GM18861 (cell line): Measurements from ENCODE around the gene TMEM240.
"Not testable (repeated sequence)": the region's sequence is repeated elsewhere in the genome, so short reads cannot be mapped to it uniquely, and the experiment has no call there.

Experiments used
- ATAC-seq: cut with Tn5 transposase; IDR thresholded peaks from one replicate; pipeline ENCODE4 v1.9.1; 2021; ENCODE audit not compliant: unreplicated experiment

TMEM240 gene

DNA sequence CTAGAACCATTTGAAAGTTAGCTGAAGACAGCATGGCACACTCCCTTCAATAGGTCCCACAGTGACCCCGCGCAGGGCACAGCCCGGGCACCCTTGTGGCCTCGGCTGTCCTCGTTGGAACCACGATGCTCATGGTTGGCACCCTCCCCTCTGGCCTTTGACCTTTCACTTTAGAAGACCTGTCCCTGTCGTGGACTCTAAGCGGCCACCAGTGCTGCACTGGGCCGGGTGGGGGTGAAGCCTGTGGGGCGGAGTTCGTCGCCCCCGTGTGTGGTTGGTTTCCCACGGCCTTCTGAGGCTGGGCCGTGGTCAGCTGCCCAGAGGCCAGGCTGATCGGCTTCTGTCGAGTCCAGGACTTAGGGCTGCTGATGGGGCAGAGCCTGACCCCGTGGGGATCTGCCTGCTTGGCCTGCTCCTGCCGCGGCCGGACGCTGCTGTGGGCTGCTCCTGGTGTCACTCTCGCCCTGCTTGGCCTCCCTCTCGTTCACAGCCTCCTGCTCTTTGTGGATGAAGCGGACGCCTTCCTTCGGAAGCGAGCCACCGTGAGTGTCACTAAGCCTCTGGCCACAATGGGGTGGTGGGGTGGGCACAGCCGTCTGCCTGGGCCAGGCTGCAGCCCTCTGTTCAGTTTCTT is 15.6 kb downstream of the TMEM240 start:
- ATAC-seq = not testable (repeated sequence)

DNA sequence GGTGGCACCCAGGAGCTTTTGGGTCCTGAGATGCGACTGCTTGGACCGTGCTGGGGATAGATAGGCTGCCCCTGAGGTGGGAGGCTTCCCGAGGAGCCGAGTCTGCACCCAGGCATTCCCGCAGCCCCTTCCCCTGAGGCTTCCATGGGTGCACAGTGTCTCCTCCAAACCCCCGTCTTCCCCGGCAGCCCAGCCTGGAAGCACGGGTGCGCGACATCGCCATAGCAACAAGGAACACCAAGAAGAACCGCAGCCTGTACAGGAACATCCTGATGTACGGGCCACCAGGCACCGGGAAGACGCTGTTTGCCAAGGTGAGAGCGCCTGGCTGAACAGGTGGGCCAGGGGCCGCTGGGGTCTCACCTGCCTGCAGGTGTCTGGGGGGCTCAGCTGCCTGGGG is 16.8 kb downstream of the TMEM240 start:
- not testable (repeated sequence) for ATAC-seq

DNA sequence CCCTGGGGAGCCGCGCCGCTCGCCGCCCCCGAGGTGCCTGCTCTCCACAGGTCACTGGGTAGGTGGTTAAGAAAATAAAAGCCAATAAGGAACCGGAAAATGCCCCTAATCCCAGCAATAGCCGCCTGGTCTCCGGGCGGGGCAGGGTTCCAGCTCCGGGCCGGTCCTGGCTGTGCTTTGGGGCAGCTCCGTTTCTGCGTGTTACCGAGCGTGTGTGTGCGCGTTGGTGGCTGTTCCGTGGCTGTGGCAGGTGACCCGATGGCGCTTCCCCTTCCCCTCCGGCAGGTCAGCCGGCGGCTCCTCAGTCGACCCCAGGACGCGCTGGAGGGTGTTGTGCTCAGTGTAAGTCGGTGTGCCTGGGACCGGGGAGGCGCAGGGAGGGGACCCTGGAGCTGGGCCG is 17.2 kb downstream of the TMEM240 start:
- not testable (repeated sequence) for ATAC-seq

DNA sequence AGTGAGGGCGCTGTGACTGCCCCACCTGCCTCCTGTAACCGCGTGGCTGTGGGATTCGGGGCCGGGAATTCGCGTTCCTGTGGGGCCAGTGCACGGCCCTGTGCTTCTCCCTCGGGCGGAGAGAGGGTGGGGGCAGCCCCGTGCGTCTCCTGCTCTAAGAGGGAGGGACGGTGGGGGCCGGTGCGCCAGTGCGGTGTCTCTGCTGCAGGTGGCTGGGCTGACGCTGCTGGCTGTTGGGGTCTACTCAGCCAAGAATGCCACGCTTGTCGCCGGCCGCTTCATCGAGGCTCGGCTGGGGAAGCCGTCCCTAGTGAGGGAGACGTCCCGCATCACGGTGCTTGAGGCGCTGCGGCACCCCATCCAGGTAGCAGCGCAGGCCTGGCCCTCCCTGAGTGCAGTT is 17.9 kb downstream of the TMEM240 start:
- not testable (repeated sequence) for ATAC-seq

DNA sequence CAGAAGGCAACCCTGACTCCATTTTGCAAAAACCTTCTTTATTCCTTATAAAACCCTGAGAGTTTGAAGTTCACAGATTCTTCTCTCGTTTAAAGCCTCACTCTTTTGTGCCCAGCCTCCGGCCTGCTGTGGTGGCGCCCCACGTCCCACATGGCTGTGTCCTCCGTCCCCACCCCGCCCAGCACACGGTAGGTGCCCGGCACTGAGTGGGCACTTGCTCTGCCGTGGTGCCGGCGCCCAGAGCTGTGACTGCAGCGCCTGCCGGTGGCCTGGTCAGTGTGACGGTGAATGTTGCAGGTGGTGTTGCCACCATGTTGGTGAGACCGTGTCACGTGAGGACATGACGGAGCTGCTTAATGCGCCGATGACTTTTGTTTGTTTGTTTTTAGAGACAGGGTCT is 19.1 kb downstream of the TMEM240 start:
- no peak for ATAC-seq

DNA sequence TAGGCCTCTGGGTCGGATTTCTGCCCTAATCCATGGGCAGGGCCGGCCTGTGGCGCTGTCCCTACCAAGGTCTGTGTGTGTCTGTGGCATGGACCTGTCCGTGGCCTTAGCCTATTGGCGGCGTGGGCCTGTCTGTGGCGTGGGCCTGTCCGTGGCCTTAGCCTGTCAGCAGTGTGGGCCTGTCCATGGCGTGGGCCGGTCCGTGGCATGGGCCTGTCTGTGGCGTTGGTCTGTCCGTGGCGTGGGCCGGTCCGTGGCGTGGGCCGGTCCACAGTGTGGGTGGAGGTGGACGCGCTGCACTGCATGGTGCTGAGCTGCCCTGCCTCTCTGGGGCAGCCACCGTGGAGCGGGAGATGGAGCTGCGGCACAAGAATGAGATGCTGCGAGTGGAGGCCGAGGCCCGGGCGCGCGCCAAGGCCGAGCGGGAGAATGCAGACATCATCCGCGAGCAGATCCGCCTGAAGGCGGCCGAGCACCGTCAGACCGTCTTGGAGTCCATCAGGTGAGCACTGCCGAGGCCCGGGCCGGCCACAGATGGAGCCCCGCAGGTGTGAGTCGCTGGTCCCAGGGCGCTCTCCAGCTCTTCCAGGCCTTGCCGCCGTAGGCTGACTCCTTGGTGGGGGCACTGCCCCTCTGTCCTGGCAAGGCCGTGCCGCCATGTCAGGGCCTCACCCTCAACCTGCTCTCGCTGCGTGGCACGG is 20.5 kb downstream of the TMEM240 start:
- not testable (repeated sequence) for ATAC-seq

DNA sequence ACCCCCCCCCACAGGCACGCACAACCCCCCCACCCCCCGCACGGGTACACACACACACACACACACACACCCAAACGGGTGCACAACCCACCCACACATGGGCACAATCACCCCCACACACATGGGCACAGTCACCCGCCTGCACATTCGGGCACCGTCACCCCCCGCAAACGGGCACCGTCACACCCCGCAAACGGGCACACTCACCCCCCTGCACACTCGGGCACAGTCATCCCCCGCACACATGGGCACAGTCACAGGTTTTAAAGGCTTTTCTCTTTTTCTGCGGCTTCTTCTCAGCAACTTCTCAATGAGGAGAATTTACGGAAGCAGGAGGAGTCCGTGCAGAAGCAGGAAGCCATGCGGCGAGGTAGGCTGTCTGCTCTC is 21.8 kb downstream of the TMEM240 start:
- ATAC-seq = not testable (repeated sequence)

DNA sequence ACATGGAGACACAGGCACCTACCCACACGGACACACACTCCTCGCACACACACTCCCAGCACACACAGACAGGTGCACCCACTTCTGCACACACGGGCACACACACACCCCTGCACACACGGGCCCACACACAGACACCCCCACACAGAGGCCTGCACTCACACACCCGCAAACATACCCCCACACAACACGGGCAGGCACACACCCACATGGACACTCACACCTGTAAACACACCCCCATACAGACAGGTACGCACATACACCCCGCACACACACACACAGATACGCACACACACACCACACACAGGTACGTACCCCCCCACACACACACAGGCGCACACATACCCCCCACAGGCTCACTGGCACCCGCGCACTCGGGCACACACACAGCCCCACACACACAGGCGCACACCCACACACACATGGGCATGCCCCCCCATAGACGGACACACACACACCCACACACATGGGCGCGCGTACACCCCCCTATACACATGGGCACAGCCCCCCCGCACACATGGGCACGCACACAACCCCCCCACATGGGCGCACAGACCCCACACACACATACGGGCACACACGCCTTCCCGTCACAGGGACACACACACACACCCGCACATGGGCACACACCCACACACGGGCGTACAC is 22.3 kb downstream of the TMEM240 start:
- no peak for ATAC-seq

DNA sequence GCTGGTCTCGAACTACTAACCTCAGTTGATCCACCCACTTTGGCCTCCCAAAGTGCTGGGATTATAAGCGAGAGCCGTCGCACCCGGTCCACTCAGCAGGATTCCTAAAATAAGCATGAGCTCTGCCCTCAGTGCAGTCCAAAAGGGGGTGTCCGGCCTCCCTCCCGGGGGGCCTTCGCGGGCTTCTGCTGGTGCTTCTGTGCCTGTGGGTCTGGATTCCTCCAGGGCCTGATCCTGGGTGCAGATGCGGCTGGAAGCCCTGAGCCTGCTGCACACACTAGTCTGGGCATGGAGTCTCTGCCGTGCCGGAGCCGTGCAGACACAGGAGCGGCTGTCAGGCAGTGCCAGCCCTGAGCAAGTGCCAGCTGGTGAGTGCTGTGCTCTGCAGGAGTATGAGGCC is 23.5 kb downstream of the TMEM240 start:
- ATAC-seq = not testable (repeated sequence)

DNA sequence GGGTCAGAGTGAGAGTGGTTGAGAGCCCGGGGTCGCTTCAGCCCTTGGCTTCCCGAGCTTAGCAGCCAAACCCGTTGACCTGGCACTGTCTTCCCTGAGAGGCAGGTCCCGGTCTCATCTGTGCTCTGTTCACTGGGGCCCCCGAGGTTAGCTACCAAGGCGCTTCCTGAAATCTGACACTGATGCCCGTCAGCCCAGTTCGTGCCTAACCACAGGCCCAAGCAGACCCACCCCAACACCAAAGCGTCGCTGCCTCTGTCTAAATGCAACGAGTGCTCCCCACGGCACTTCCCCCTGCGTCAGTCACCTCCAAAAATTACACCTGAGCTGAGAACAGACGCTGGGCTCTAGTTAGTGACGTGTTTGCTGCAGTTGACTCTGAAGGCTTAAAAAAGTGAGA is 26.0 kb downstream of the TMEM240 start:
- ATAC-seq = not testable (repeated sequence)

DNA sequence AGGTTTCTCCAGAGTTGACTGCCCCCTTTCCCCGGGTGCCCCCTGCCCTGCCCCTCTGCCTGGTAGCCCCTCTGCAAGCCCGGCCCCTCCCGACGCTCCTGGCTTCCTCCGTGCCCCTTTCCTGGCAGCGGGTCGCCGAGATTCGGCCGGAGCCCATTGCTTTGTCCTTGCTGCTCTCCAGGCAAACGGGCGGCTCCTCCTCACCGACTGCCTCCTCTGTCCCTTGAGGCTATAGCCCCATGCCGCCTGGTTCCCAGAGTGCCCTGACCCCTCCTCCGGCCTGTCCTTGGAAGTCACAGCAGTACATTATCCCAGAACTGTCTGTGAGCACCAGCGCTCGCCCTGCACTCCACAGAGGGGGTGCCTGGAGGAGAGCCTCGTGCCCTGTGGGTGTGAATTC is 26.7 kb downstream of the TMEM240 start:
- not testable (repeated sequence) for ATAC-seq

DNA sequence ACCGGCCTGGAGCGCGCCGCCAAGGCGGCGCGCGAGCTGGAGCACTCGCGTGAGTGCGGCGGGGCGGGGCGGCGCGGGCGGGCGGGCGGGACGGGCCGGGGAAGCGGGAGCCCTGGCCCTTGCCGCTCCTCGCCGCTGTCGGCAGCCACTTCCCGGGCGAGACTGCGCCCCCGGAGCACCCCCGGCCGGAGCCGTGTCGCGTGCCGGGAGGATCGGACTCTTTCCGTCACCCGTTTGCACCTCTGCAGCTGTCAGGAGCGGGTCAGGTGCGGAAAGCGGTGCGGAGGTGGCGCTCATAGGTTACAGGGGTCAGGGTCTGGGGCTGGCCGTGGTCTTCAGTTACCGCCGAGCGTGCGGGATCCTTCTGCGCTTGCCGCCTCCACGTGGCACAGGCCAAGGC is 28.0 kb downstream of the TMEM240 start:
- ATAC-seq = not testable (repeated sequence)

DNA sequence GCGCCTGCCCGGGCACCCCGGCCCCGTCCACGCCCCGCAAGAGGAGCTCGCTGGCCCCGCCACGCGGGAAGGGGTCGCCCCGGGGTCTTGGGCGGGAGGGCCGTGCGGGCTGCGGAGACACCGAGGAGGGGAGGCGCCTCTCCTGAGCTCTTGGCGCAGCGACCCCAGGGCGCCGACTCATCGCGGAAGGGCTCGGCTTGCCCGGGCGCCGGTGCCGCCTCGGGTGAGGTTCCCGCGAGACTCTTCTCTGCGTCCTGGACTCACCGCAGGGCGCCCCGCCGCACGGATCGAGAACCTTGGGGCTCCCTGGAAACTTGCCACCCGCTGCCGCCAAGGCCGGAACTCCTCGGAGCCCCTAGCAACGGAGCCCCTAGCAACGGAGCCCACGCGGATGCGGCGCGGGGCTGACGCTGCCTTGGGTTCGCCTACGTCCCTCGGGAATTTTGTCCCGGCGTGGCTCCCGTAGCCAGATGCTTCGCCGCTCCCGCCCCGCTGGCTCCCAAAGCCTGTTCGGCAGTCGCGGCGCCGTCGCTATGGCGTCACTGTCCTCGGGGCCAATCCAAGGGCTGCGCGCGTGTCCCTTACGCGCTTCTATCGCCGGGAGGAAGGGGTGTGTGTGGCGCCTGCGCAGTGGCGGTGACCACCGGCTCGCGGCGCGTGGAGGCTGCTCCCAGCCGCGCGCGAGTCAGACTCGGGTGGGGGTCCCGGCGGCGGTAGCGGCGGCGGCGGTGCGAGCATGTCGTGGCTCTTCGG is 28.7 kb downstream of the TMEM240 start, which contains the start of gene ATAD3A:
ATAD3A (plus strand) TSS at position 630 of the 753 bp plus-strand sequence; CDS start at position 737, 107 bp downstream.
- peak; percentile 87 for ATAC-seq

DNA sequence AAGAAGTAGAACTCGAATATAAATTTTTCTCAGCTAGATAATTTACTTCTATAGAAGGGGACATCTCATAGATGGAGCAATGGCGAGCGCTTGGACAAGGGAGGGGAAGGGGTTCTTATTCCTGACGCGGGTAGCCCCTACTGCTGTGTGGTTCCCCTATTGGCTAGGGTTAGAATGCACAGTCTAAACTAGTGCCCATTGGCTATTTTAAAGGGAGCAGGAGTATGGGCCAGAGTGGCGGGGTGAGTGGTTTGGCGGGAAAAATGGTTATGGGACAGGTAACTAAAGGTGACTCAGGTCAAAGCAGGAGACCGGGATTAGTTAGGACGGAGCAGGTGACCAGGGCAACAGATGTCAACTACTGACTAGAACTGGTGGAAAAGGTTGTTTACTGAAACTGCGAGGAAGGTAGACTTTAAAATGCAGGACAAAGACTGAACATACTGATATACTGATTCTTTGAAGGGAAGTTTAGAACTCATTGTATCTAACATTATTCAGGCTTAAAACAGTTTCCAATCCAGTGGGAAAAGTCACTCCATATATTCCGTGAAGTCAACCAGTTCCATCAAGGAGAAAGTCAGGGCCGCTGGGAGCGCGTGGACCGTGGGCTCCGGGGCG is 29.4 kb downstream of the TMEM240 start:
- ATAC-seq = no peak

DNA sequence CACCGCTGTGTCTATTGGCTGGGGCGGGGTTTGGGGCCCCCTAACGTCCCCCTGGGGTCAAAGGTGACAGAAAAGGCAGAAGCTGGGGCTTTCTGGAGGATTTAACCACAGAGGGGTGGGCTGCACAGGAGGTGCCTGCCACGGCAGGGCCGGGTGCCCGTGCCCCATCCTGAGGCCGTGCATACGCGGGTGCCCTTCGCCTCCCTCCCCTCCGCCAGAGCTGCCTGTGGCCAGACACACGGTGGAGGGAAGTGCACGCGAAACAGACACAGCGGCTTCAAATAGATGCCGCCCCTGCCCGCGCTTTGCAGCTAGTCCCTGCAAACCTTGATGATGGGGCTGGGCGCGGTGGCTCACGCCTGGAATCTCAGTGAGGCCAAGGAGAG is 31.0 kb downstream of the TMEM240 start:
- not testable (repeated sequence) for ATAC-seq

DNA sequence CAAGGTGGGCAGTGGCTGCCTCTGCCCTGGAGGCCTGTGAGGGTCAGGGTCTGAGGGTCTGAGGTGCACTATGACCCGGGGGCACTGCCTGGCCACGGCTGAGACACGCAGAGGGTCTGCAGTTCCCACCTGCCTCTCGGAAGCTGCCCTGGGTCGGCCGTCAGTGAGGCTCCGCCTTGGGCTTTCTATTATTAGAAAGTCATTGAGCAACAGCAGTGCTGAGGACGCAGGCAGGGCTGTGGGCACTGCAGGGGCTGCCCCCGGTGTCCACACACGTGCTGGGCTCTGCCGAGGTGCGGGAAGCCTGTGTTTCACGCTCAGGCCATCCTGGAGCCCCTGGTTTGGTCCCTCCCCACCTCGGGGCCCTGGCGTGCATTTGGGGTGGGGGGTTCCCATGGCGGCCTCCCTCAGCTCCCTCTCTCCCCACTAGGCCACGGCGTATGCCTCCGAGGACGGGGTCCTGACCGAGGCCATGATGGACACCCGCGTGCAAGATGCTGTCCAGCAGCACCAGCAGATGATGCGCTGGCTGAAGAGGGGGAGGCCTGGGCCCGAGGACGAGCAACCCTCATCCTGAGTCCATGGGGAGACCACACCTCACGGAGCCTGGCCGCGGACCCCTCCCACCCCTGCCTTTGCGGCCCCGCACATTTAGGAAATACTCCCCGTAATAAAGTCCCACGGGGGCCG is 31.5 kb downstream of the TMEM240 start:
- not testable (repeated sequence) for ATAC-seq

DNA sequence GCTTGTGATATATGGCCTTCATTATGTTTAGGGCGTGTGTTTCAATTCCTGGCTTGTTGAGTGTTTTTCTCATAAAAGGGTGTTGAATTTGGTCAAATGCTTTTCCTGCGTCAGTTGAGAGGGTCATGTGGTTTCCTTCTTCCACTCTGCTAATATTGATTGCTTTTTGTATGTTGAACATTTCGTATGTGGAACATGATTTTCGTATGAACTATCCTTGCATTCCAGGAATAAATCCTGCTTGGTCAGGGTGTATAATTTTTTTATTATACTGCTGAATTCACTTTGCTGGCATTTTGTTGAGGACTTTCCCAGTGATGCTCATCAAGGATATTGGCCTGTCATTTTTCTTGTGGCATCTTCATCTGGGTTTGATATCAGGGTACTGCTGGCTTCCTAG is 33.1 kb downstream of the TMEM240 start:
- ATAC-seq = no peak

DNA sequence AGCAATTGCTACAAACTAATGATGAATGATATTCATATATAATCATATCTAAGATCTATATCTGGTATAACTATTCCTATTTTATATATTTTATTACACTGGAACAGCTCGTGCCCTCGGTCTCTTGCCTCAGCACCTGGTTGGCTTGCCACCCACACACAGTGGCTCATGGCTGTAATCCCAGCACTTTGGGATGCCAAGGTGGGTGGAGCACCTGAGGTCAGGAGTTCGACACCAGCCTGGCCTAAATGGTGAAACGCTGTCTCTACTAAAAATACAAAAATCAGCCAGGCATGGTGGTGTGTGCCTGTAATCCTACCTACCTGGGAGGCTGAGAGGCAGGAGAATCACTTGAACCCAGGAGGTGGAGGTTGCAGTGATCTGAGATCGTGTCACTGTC is 34.6 kb downstream of the TMEM240 start:
- ATAC-seq = not testable (repeated sequence)

DNA sequence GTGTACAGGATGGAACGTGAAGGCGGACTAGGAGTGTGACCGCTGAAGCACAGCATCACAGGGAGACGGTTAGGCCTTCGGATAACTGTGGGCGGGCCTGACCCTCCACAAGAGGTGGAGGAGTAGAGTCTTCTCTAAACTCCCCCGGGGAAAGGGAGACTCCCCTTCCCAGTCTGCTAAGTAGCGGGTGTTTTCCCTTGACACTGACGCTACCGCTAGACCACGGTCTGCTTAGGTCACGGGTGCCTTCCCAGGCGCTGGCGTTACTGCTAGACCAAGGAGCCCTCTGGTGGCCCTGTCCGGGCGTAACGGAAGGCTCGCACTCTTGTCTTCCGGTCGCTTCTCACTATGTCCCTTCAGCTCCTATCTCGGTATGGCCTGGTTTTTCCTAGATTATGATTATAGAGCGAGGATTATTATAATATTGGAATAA is 35.0 kb downstream of the TMEM240 start:
- not testable (repeated sequence) for ATAC-seq

DNA sequence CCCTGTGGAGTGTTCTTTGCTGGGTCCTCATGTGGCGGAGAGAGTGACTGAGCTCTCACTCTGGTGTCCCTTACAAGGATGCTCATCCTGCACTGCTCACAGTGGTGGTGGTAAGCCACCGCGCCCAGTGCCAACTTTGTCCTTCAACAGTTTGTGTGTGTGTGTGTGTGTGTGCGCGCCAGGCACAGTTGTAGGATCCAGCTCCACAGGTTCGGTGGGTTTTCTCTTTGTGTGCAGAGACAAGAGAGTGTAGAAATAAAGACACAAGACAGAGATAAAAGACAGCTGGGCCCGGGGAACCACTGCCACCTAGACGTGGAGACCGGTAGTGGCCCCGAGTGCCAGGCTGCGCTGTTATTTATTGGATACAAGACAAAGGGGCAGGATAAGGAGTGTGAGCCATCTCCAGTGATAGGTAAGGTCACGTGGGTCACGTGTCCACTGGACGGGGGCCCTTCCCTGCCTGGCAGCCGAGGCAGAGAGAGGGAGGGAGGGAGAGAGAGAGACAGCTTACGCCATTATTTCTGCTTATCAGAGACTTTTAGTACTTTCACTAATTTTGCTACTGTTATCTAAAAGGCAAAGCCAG is 35.6 kb downstream of the TMEM240 start:
- ATAC-seq = not testable (repeated sequence)
